CD14-positive monocyte (primary cell): ENCODE data around the gene TIMP2. TPM values are rescaled to one million over a fixed set of nuclear protein-coding genes. Genes with fewer than 3 reads are reported as not detected.

ENCODE experiments used
- DNase-seq, 3 donors: peaks; one replicate each; pipeline ENCODE4 v3.0.0-alpha.2; 2011 to 2022
- H2AFZ ChIP-seq: 2 replicates; pipeline ENCODE4 v1.6.0; 2012; ENCODE audit warnings: mild to moderate bottlenecking, low read depth, low read length, inconsistent platforms; ENCODE audit not compliant: insufficient read depth, poor library complexity, severe bottlenecking
- H3K27ac ChIP-seq, 2 donors: 1 replicate in 1 of 2; 2 replicates in 1 of 2; pipeline ENCODE4 v1.5.1; 2012 to 2013; ENCODE audit warnings: low read length in 2 of 2, control low read depth in 1 of 2, inconsistent platforms in 1 of 2, low read depth in 1 of 2, mild to moderate bottlenecking in 1 of 2
- H3K27me3 ChIP-seq, 2 donors: one replicate each; pipeline versions ENCODE4 v1.6.0 to v1.6.1; 2011 to 2013; ENCODE audit warnings: low read length in 2 of 2; ENCODE audit not compliant: control insufficient read depth in 2 of 2, insufficient read depth in 2 of 2
- H3K36me3 ChIP-seq, 2 donors: replicated peaks in 1 of 2; 1 replicate in 1 of 2; 2 replicates in 1 of 2; pipeline versions ENCODE4 v1.5.1 to v1.6.1; 2012 to 2013; ENCODE audit warnings: low read length in 2 of 2, control low read depth in 1 of 2, inconsistent platforms in 1 of 2, mild to moderate bottlenecking in 1 of 2; ENCODE audit not compliant: insufficient read depth in 2 of 2, control insufficient read depth in 1 of 2
- H3K4me1 ChIP-seq, 2 donors: 1 replicate in 1 of 2; 2 replicates in 1 of 2; pipeline versions ENCODE4 v1.5.1 to v1.6.1; 2012 to 2013; ENCODE audit warnings: low read length in 2 of 2, control low read depth in 1 of 2, inconsistent platforms in 1 of 2, mild to moderate bottlenecking in 1 of 2, moderate library complexity in 1 of 2; ENCODE audit not compliant: insufficient read depth in 2 of 2, control insufficient read depth in 1 of 2
- H3K4me2 ChIP-seq: replicated peaks from 2 replicates; pipeline ENCODE3; 2012; ENCODE audit warnings: low read length, moderate library complexity, mild to moderate bottlenecking; ENCODE audit not compliant: poor library complexity, severe bottlenecking; ENCODE audit errors: extremely low read depth
- H3K4me3 ChIP-seq, 3 experiments: fragments of 200-600 bp in 1 of 3; sonication (generic) in 1 of 3; replicated peaks in 1 of 3; 1 replicate in 2 of 3; 2 replicates in 1 of 3; pipeline ENCODE4 v1.5.1; 2011 to 2013; ENCODE audit warnings: low read length in 3 of 3, mild to moderate bottlenecking in 3 of 3, control low read depth in 2 of 3, low read depth in 2 of 3, inconsistent platforms in 1 of 3, moderate library complexity in 1 of 3
- H3K79me2 ChIP-seq: 2 replicates; pipeline ENCODE4 v1.6.0; 2012; ENCODE audit warnings: mild to moderate bottlenecking, control low read depth, inconsistent platforms, low read length, moderate library complexity; ENCODE audit not compliant: insufficient read depth
- H3K9ac ChIP-seq: 2 replicates; pipeline ENCODE4 v1.6.0; 2017; ENCODE audit warnings: low read length, mild to moderate bottlenecking; ENCODE audit not compliant: insufficient read depth, poor library complexity, severe bottlenecking
- H3K9me3 ChIP-seq, 2 donors: replicated peaks in 1 of 2; 1 replicate in 1 of 2; 2 replicates in 1 of 2; pipeline versions ENCODE4 v1.5.1 to v1.6.1; 2012 to 2013; ENCODE audit warnings: low read length in 2 of 2, control low read depth in 1 of 2; ENCODE audit not compliant: control insufficient read depth in 1 of 2, insufficient read depth in 1 of 2
- H4K20me1 ChIP-seq: 2 replicates; pipeline ENCODE4 v1.6.0; 2012; ENCODE audit warnings: mild to moderate bottlenecking, low read length, control low read depth, moderate library complexity; ENCODE audit not compliant: insufficient read depth
- H3K27ac Mint-ChIP-seq, 7 donors: one replicate each; pipeline ENCODE4 v1.8.0; 2020; ENCODE audit warnings: mild to moderate bottlenecking in 7 of 7, mixed read lengths in 7 of 7, moderate library complexity in 6 of 7, inconsistent platforms in 2 of 7
- H3K27me3 Mint-ChIP-seq, 3 donors: one replicate each; pipeline ENCODE4 v1.8.0; 2021 to 2022; ENCODE audit warnings: low read depth in 3 of 3, mild to moderate bottlenecking in 3 of 3, mixed read lengths in 3 of 3, moderate library complexity in 3 of 3, inconsistent platforms in 1 of 3
- H3K36me3 Mint-ChIP-seq, 2 donors: one replicate each; pipeline ENCODE4 v1.8.0; 2020; ENCODE audit warnings: mixed read lengths in 2 of 2, inconsistent platforms in 1 of 2, mild to moderate bottlenecking in 1 of 2
- H3K4me1 Mint-ChIP-seq: one replicate; pipeline ENCODE4 v1.8.0; 2020; ENCODE audit warnings: mild to moderate bottlenecking, mixed read lengths
- H3K4me3 Mint-ChIP-seq, 2 donors: one replicate each; pipeline ENCODE4 v1.8.0; 2020; ENCODE audit warnings: mild to moderate bottlenecking in 2 of 2, mixed read lengths in 2 of 2, moderate library complexity in 1 of 2
- H3K9me3 Mint-ChIP-seq, 7 donors: one replicate each; pipeline ENCODE4 v1.8.0; 2020 to 2022; ENCODE audit warnings: mixed read lengths in 7 of 7, mild to moderate bottlenecking in 6 of 7, moderate library complexity in 6 of 7, inconsistent platforms in 2 of 7
- CTCF ChIP-seq: fragments of 200-600 bp; IDR thresholded peaks from one replicate; pipeline ENCODE4 v1.8.0; 2022; ENCODE audit warnings: antibody characterized with exemption, mild to moderate bottlenecking
- WGBS: methylation state at CpG from one replicate; pipeline ENCODE4 v1.1.5; 2013; ENCODE audit warnings: missing lambda C conversion rate; ENCODE audit not compliant: insufficient coverage; 5-methylcytosine and 5-hydroxymethylcytosine counted together
- intact Hi-C, 2 donors: fragments of 100-400 bp; cut with micrococcal nuclease; formaldehyde crosslinking; loops; one replicate each; pipeline versions ENCODE4 v1.15.0 to v1.15.1; 2023
- polyA plus RNA-seq, 3 donors: library from polyadenylated mRNA; depleted of rRNA in 1 of 3; unstranded in 2 of 3; stranded (reverse) in 1 of 3; fragments of 300-500 nt in 2 of 3; fragments of >200 nt in 1 of 3; fragmentation: Illumina TruSeq in 2 of 3; gene quantifications; 1 replicate in 2 of 3; 2 replicates in 1 of 3; pipeline ENCODE4 v1.2.3, GENCODE V29; 2012 to 2021

Gene TIMP2
- polyA plus RNA-seq, 3 donors: 4.5 to 101 (median 6.4) TPM

GRCh38 chr17:78966910-78967600 lies 41.9 kb upstream of the TIMP2 start:
- Mint-ChIP-seq H3K4me3 (no peak overlapping the region), H3K27ac (peak overlapping the region in 2 of 7 donors; percentile 35), H3K9me3 (peaks cover 0 to 2% (median 0%) of the 10 kb centered on the region in 7 donors), H3K36me3 (no peaks in the 10 kb centered on the region), H3K4me1 (peaks cover 11% of the 10 kb centered on the region), H3K27me3 (peaks cover 1 to 4% (median 2%) of the 10 kb centered on the region in 3 donors)
- no peak overlapping the region for H3K4me2 ChIP-seq
- 92% methylated on average over 21 of the region's 23 CpGs for WGBS
- no peaks in the 10 kb centered on the region for H3K36me3 ChIP-seq
- no peak for DNase-seq
- no peak overlapping the region for H3K27ac ChIP-seq
- H4K20me1 ChIP-seq: no peaks in the 10 kb centered on the region
- no peak for TF ChIP-seq CTCF
- intact Hi-C loops: loop anchor here (5.0 kb wide), 2 partner anchors 35 to 40 kb away; partner anchors contain the start of gene TIMP2 (in 1 of the 2)
- peaks cover 4 to 8% of the 10 kb centered on the region in 2 donors for H3K4me1 ChIP-seq
- H3K79me2 ChIP-seq: no peaks in the 10 kb centered on the region
- H3K9me3 ChIP-seq: no peaks in the 10 kb centered on the region
- no peaks in the 10 kb centered on the region for H3K27me3 ChIP-seq
- no peak overlapping the region for H2AFZ ChIP-seq
- no peak overlapping the region for H3K9ac ChIP-seq
- H3K4me3 ChIP-seq: no peak overlapping the region

GRCh38 chr17:78966123-78966813 lies 41.1 kb upstream of the TIMP2 start:
- no peaks in the 10 kb centered on the region for H3K9me3 ChIP-seq
- Mint-ChIP-seq H3K27ac (peak overlapping the region in 2 of 7 donors; percentile 28 to 35), H3K9me3 (peaks cover 0 to 2% (median 0%) of the 10 kb centered on the region in 7 donors), H3K36me3 (no peaks in the 10 kb centered on the region), H3K4me1 (peaks cover 7% of the 10 kb centered on the region), H3K4me3 (peak overlapping the region in 1 of 2 donors; percentile 37), H3K27me3 (peaks cover 0 to 5% (median 2%) of the 10 kb centered on the region in 3 donors)
- H3K9ac ChIP-seq: no peak overlapping the region
- H3K36me3 ChIP-seq: no peaks in the 10 kb centered on the region
- intact Hi-C loops: loop anchor here (5.0 kb wide), 2 partner anchors 34 to 39 kb away; partner anchors contain the start of gene TIMP2 (in 1 of the 2)
- H3K4me2 ChIP-seq: no peak overlapping the region
- H2AFZ ChIP-seq: no peak overlapping the region
- H3K27me3 ChIP-seq: no peaks in the 10 kb centered on the region
- 91% methylated on average over 19 of the region's 26 CpGs for WGBS
- no peak for TF ChIP-seq CTCF
- H3K27ac ChIP-seq: no peak overlapping the region
- H3K4me3 ChIP-seq: no peak overlapping the region
- no peaks in the 10 kb centered on the region for H4K20me1 ChIP-seq
- DNase-seq: no peak
- no peaks in the 10 kb centered on the region for H3K79me2 ChIP-seq
- peaks cover under 1 to 4% of the 10 kb centered on the region in 2 donors for H3K4me1 ChIP-seq
